ENCODE data around the gene CDH23.

CDH23 gene

GRCh38 chr10:71734797-71735196, 338.1 kb downstream of the CDH23 start:
- TF ChIP-seq EZH2phosphoT487 (IDR thresholded peaks at IDR 0.05; ENCODE audit: borderline replicate concordance, low read length) (no peak), CTCF (IDR thresholded peaks at IDR 0.05; ENCODE audit: low read depth, low read length, poor library complexity, severe bottlenecking) (no peak)
- Histone ChIP-seq H3K4me3 (ENCODE audit: low read length) (no peak overlapping the region), H3K27me3 (ENCODE audit: control insufficient read depth, low read length) (peaks cover 10% of the 10 kb centered on the region), H3K36me3 (ENCODE audit: control insufficient read depth, low read length) (no peaks in the 10 kb centered on the region), H3K9me2 (replicated peaks; ENCODE audit: control insufficient read depth, low read length) (no peaks in the 10 kb centered on the region), H3K27ac (ENCODE audit: low read depth, low read length) (no peak overlapping the region), H3K4me2 (ENCODE audit: low read length) (no peak overlapping the region), H3K4me1 (ENCODE audit: control insufficient read depth, low read length) (peaks cover 11% of the 10 kb centered on the region), H3K79me2 (ENCODE audit: control insufficient read depth, low read length) (no peaks in the 10 kb centered on the region), H3K9me3 (ENCODE audit: control insufficient read depth, insufficient read depth, low read length) (no peaks in the 10 kb centered on the region), H3F3A (ENCODE audit: control insufficient read depth, insufficient read depth) (no peaks in the 10 kb centered on the region), H4K20me1 (ENCODE audit: control insufficient read depth, insufficient read depth, low read depth, low read length) (no peaks in the 10 kb centered on the region)

GRCh38 chr10:71735709-71736569, 339.2 kb downstream of the CDH23 start:
- Histone ChIP-seq H3K4me2 (ENCODE audit: low read length) (0 out of 2 replicates have a peak overlapping the region, but pooled peaks have one; percentile 11), H3K27me3 (ENCODE audit: control insufficient read depth, low read length) (peaks cover 10% of the 10 kb centered on the region), H3K4me3 (ENCODE audit: low read length) (no peak overlapping the region), H3F3A (ENCODE audit: control insufficient read depth, insufficient read depth) (no peaks in the 10 kb centered on the region), H3K4me1 (ENCODE audit: control insufficient read depth, low read length) (peaks cover 11% of the 10 kb centered on the region), H3K36me3 (ENCODE audit: control insufficient read depth, low read length) (no peaks in the 10 kb centered on the region), H3K79me2 (ENCODE audit: control insufficient read depth, low read length) (no peaks in the 10 kb centered on the region), H3K27ac (ENCODE audit: low read depth, low read length) (no peak overlapping the region), H4K20me1 (ENCODE audit: control insufficient read depth, insufficient read depth, low read depth, low read length) (no peaks in the 10 kb centered on the region), H3K9me3 (ENCODE audit: control insufficient read depth, insufficient read depth, low read length) (no peaks in the 10 kb centered on the region), H3K9me2 (replicated peaks; ENCODE audit: control insufficient read depth, low read length) (no peaks in the 10 kb centered on the region)
- no peak for TF ChIP-seq EZH2phosphoT487 (IDR thresholded peaks at IDR 0.05; ENCODE audit: borderline replicate concordance, low read length)
- no peak for TF ChIP-seq CTCF (IDR thresholded peaks at IDR 0.05; ENCODE audit: low read depth, low read length, poor library complexity, severe bottlenecking)

GRCh38 chr10:71736570-71736952, 339.8 kb downstream of the CDH23 start:
- no peaks in the 10 kb centered on the region for H3F3A ChIP-seq (ENCODE audit: control insufficient read depth, insufficient read depth)

More at GRCh38 chr10:71736570-71736952, 339.8 kb downstream of the CDH23 start:
- no peak for TF ChIP-seq EZH2phosphoT487 (IDR thresholded peaks at IDR 0.05; ENCODE audit: borderline replicate concordance, low read length)
- no peak for TF ChIP-seq CTCF (IDR thresholded peaks at IDR 0.05; ENCODE audit: low read depth, low read length, poor library complexity, severe bottlenecking)
- Histone ChIP-seq H3K4me2 (ENCODE audit: low read length) (no peak overlapping the region), H3K36me3 (ENCODE audit: control insufficient read depth, low read length) (no peaks in the 10 kb centered on the region), H3K4me3 (ENCODE audit: low read length) (no peak overlapping the region), H3K79me2 (ENCODE audit: control insufficient read depth, low read length) (no peaks in the 10 kb centered on the region), H3K9me3 (ENCODE audit: control insufficient read depth, insufficient read depth, low read length) (no peaks in the 10 kb centered on the region), H4K20me1 (ENCODE audit: control insufficient read depth, insufficient read depth, low read depth, low read length) (no peaks in the 10 kb centered on the region), H3K4me1 (ENCODE audit: control insufficient read depth, low read length) (peaks cover 11% of the 10 kb centered on the region), H3K27me3 (ENCODE audit: control insufficient read depth, low read length) (peaks cover 10% of the 10 kb centered on the region), H3K9me2 (replicated peaks; ENCODE audit: control insufficient read depth, low read length) (no peaks in the 10 kb centered on the region), H3K27ac (ENCODE audit: low read depth, low read length) (no peak overlapping the region)
